OCI-LY1 (cell line): ENCODE results near the gene TTC13.

Experiments
- H2AFZ ChIP-seq: fragments of 200-600 bp; sonication (generic), shearing (Covaris generic); 2 replicates; pipeline ENCODE4 v1.6.0; 2014; ENCODE audit warnings: antibody characterized with exemption, mild to moderate bottlenecking, low read length
- H3F3A ChIP-seq: fragments of 200-600 bp; sonication (generic), shearing (Covaris generic); 2 replicates; pipeline ENCODE4 v1.6.0; 2014; ENCODE audit warnings: mild to moderate bottlenecking, antibody characterized with exemption, low read length, moderate library complexity; ENCODE audit not compliant: insufficient read depth
- H3K27ac ChIP-seq: fragments of 200-600 bp; sonication (generic); 2 replicates; pipeline ENCODE4 v1.5.1; 2014; ENCODE audit warnings: low read length, mixed run types, mild to moderate bottlenecking, low read depth; ENCODE audit not compliant: poor library complexity, severe bottlenecking
- H3K27me3 ChIP-seq: fragments of 200-600 bp; sonication (generic); 2 replicates; pipeline ENCODE4 v1.6.0; 2014; ENCODE audit warnings: antibody characterized with exemption, mild to moderate bottlenecking, low read length, moderate library complexity; ENCODE audit not compliant: insufficient read depth
- H3K36me3 ChIP-seq: fragments of 200-600 bp; sonication (generic); 2 replicates; pipeline ENCODE4 v1.6.1; 2014; ENCODE audit warnings: mild to moderate bottlenecking, antibody characterized with exemption, low read length, moderate library complexity, mixed read lengths; ENCODE audit not compliant: insufficient read depth
- H3K4me1 ChIP-seq: fragments of 200-600 bp; sonication (generic); 2 replicates; pipeline ENCODE4 v1.5.1; 2014; ENCODE audit warnings: mild to moderate bottlenecking, low read length, moderate library complexity; ENCODE audit not compliant: insufficient read depth, severe bottlenecking
- H3K4me2 ChIP-seq: fragments of 200-600 bp; sonication (generic), shearing (Covaris generic); 2 replicates; pipeline ENCODE4 v1.6.1; 2014; ENCODE audit warnings: low read length
- H3K4me3 ChIP-seq: fragments of 200-600 bp; sonication (generic); 2 replicates; pipeline ENCODE4 v1.5.1; 2014; ENCODE audit warnings: low read length, low read depth, mild to moderate bottlenecking, mixed read lengths; ENCODE audit not compliant: poor library complexity, severe bottlenecking
- H3K79me2 ChIP-seq: fragments of 200-600 bp; shearing (Covaris generic); 2 replicates; pipeline ENCODE4 v1.6.1; 2016; ENCODE audit warnings: mixed run types, low read length, mixed read lengths; ENCODE audit not compliant: insufficient read depth
- H3K9ac ChIP-seq: fragments of 200-600 bp; sonication (generic), shearing (Covaris generic); 2 replicates; pipeline ENCODE4 v1.6.1; 2014; ENCODE audit warnings: mild to moderate bottlenecking, low read length, mixed read lengths
- H3K9me2 ChIP-seq: fragments of 200-600 bp; sonication (generic), shearing (Covaris generic); 2 replicates; pipeline ENCODE4 v1.6.1; 2014; ENCODE audit warnings: low read depth, mild to moderate bottlenecking, low read length, mixed read lengths
- H3K9me3 ChIP-seq: fragments of 200-600 bp; shearing (Covaris generic); 2 replicates; pipeline ENCODE4 v1.6.1; 2014; ENCODE audit warnings: low read length, mixed read lengths
- H4K20me1 ChIP-seq: fragments of 200-600 bp; sonication (generic), shearing (Covaris generic); 2 replicates; pipeline ENCODE4 v1.6.0; 2016; ENCODE audit warnings: mild to moderate bottlenecking, low read length; ENCODE audit not compliant: insufficient read depth
- EZH2 ChIP-seq: fragments of 200-600 bp; sonication (generic), shearing (Covaris generic); IDR thresholded peaks from 2 replicates; pipeline ENCODE4 v1.8.0; 2017; ENCODE audit warnings: borderline replicate concordance, mixed run types, mild to moderate bottlenecking, antibody characterized with exemption, low read length, moderate library complexity, mixed read lengths
- TF ChIP-seq, protein P1 (sequence below): fragments of 200-600 bp; sonication (generic), shearing (Covaris generic); IDR thresholded peaks from 2 replicates; pipeline ENCODE4 v1.5.1; 2017; ENCODE audit warnings: mild to moderate bottlenecking, antibody characterized with exemption, low read length, moderate library complexity, mixed read lengths

The TTC13 gene

DNA sequence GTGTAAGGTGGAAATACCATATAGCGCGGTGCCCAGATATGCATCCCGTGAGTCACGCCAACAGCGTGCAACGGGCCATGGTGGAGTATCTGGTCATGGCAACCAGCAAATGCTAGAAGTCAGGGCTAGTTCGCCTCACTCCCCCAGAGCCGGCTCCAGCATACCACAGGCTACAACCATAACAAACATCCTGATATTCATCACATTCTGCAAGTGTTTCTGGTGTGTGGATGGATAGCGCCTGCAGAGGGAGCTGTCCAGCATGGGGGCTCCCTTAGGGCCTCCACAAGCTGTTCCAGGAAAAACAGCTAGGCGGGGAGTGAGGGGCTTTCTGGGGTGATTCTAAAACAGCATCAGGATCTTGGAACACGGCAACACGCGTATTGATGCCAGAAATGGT lies 117.2 kb downstream of the TTC13 start:
- Histone ChIP-seq H3K4me2 (no peak overlapping the region), H3K9ac (no peak overlapping the region), H3K27me3 (peaks cover 3% of the 10 kb centered on the region; the same call in 1 of the 2 replicates), H3K4me3 (no peak overlapping the region), H3K9me3 (no peaks in the 10 kb centered on the region), H3F3A (no peaks in the 10 kb centered on the region), H3K79me2 (no peaks in the 10 kb centered on the region), H3K27ac (no peak overlapping the region), H4K20me1 (no peaks in the 10 kb centered on the region), H3K9me2 (no peaks in the 10 kb centered on the region), H3K4me1 (no peaks in the 10 kb centered on the region), H2AFZ (no peak overlapping the region), H3K36me3 (no peaks in the 10 kb centered on the region)
- TF ChIP-seq, protein P1, sequence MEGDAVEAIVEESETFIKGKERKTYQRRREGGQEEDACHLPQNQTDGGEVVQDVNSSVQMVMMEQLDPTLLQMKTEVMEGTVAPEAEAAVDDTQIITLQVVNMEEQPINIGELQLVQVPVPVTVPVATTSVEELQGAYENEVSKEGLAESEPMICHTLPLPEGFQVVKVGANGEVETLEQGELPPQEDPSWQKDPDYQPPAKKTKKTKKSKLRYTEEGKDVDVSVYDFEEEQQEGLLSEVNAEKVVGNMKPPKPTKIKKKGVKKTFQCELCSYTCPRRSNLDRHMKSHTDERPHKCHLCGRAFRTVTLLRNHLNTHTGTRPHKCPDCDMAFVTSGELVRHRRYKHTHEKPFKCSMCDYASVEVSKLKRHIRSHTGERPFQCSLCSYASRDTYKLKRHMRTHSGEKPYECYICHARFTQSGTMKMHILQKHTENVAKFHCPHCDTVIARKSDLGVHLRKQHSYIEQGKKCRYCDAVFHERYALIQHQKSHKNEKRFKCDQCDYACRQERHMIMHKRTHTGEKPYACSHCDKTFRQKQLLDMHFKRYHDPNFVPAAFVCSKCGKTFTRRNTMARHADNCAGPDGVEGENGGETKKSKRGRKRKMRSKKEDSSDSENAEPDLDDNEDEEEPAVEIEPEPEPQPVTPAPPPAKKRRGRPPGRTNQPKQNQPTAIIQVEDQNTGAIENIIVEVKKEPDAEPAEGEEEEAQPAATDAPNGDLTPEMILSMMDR: no peak
- TF ChIP-seq EZH2: no peak

DNA sequence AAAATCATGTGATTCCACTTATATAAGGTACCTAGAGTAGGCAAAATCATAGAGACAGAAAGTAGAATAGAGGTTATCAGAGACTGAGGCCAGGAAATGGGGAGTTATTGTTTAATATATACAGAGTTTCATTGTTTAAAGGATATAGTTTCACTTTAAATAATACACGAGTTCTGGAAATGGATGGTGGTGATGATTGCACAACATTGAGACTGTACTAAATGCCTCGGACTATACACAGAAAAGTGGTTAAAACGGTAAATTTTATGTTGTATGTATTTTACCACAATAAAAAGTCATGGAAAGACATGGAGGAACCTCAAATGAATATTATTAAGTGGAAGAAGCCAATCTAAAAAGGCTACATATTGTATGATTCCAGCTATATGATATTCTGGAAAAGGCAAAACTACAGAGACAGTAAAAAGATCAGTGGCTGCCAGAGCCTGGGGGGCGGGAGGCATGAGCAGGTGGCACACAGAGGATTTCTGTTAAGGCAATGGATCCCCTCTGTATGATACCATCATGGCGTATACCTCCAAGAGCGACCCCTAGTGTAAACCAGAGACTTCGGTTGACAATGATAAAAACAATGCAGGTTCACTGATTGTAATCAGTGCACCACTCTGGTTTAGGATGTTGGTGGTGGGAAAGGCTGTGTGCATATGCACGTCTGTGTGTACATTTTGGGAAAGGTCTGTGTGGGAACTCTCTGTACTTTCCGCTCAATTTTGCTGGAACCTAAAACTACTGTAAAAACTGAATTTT lies 117.9 kb downstream of the TTC13 start:
- H3K9me3 ChIP-seq: no peaks in the 10 kb centered on the region
- no peak overlapping the region for H3K9ac ChIP-seq
- no peaks in the 10 kb centered on the region for H3K36me3 ChIP-seq
- H3K27ac ChIP-seq: no peak overlapping the region
- H3K9me2 ChIP-seq: no peaks in the 10 kb centered on the region
- peaks cover 3% of the 10 kb centered on the region; the same call in 1 of the 2 replicates for H3K27me3 ChIP-seq
- H3K4me1 ChIP-seq: no peaks in the 10 kb centered on the region
- H3K4me3 ChIP-seq: no peak overlapping the region
- H4K20me1 ChIP-seq: no peaks in the 10 kb centered on the region
- H3F3A ChIP-seq: no peaks in the 10 kb centered on the region
- TF ChIP-seq EZH2: no peak
- TF ChIP-seq, protein P1: peak; percentile 47
- no peak overlapping the region for H3K4me2 ChIP-seq
- no peak overlapping the region for H2AFZ ChIP-seq
- H3K79me2 ChIP-seq: no peaks in the 10 kb centered on the region

DNA sequence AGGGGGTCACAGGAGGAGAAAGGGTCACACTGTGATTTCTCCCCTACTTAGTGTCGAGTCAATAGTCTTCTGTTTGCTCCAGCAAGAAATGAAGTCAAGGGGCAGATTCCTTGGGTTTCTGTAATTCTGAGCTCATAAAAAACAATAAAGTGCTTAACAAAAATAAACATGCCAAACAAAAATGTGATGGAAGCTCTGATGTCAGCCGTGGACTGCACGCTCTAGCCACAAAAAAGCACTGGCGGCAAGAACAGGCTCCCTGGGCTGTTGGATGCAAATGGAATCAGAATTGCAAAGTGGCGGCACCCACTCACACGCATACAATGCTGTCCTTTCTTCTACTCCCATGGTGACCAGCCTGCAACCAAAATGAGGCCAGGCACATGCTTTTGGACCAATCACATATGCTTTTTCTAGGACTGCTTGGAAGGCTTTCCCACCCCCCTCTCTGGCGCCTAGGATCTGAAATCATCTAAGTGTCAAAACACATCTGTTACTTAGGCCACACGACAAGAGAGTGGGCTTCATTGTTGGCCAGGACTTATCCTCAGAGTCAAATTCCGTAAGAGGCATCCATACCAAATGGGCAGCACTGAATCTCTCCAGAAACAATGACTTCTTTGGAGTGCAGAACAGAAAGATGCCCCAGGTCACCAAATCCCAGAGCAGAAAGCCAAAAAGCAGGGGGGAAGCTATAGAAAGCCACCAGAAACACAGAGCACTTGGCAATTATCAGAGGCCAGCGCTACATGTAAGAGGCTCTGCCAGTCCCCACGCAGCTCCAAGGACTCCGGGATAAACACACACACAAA lies 119.5 kb downstream of the TTC13 start:
- Histone ChIP-seq H4K20me1 (no peaks in the 10 kb centered on the region), H2AFZ (no peak overlapping the region), H3K79me2 (no peaks in the 10 kb centered on the region), H3K9ac (no peak overlapping the region), H3K4me1 (no peaks in the 10 kb centered on the region), H3K4me3 (no peak overlapping the region), H3K27me3 (peaks cover 3% of the 10 kb centered on the region; the same call in 1 of the 2 replicates), H3K9me3 (no peaks in the 10 kb centered on the region), H3K4me2 (no peak overlapping the region), H3K9me2 (no peaks in the 10 kb centered on the region), H3K27ac (no peak overlapping the region), H3F3A (no peaks in the 10 kb centered on the region), H3K36me3 (no peaks in the 10 kb centered on the region)
- TF ChIP-seq, protein P1: no peak
- TF ChIP-seq EZH2: no peak
